ENCODE results near the gene SLC35C1.
"Not testable (repeated sequence)": the region's sequence is repeated elsewhere in the genome, so short reads cannot be mapped to it uniquely, and the experiment has no call there.

SLC35C1 gene

GRCh38 chr11:45788887-45789286 is 16.1 kb upstream of the SLC35C1 start:
- DNase-seq (ENCODE audit: low spot score) = no peak

- DNase-seq (ENCODE audit: low spot score) = no peak
Measured at GRCh38 chr11:45791524-45791923, 13.4 kb upstream of the SLC35C1 start.

- no peak for DNase-seq (ENCODE audit: low spot score)
Measured at GRCh38 chr11:45794169-45794568, 10.8 kb upstream of the SLC35C1 start.

GRCh38 chr11:45795379-45795778 is 9.6 kb upstream of the SLC35C1 start:
- no peak for DNase-seq (ENCODE audit: low spot score)

DNA sequence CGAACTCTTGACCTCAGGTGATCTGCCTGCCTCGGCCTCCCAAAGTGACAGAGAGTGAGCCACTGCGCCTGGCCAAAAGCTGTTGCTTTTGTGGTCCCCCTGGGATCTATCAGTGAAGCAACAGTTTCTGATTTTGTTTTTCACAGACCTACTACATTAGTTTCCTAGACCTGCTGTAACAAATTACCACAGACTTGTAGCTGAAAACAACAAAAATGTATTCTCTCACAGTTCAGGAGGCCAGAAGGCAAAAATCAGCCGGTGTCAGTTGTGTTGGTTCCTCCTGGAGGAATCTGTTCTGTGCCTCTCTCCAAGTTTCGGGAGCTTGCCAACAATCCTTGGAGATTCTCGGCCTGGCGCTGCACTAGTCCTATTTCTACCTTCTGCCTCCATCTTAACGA is 8.5 kb upstream of the SLC35C1 start:
- no peak for DNase-seq (ENCODE audit: low spot score)

DNA sequence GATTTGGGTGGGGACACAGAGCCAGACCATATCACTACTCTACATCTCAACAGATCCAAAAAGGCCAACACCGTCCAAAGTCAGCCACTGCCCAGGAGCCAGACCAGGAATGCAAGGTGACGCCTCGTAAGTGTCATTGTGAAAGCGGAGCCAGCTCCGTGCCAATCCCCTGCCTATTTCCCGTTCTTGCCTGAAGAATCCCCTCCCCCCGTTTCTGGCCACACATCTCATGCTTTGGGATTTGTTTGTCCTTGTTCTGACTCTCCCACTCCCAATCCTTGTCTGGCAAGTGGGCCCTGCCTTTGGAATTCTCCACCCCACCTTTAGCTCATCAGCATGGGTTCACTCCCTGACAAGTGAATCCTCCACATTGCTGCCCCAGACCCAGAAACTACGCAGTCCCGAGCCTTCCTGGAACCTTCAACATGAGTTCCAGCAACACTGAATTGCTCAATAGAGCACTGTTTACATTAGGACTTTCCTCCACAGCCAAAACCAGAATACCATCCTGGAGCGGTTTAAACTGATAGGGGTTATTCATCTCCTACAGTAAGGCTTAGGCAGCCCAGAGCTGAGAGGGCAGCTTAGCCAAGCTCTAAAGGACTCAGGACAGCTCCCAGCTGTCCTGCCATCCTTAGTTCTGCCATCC is 6.0 kb upstream of the SLC35C1 start:
- DNase-seq (ENCODE audit: low spot score) = no peak

- no peak for DNase-seq (ENCODE audit: low spot score)
Measured at GRCh38 chr11:45799562-45799961, 5.4 kb upstream of the SLC35C1 start.

DNA sequence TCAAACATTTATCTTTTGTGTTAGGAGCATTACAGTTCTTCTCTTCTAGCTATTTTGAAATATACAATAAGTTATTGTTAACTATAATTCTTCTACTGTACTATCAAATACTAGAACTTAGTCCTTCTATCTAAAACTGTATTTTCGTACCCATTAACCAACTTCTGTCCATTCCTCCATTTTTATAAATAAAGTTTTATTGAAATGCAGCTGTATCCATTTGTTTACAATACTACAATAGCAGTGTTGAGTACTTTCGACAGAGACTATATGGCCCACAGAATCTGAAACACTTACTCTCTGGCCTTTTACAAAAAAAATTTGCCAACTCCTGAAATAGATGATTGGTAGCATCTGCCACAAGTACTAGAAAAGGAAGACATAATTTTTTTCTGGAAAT is 4.7 kb upstream of the SLC35C1 start:
- no peak for DNase-seq (ENCODE audit: low spot score)

DNA sequence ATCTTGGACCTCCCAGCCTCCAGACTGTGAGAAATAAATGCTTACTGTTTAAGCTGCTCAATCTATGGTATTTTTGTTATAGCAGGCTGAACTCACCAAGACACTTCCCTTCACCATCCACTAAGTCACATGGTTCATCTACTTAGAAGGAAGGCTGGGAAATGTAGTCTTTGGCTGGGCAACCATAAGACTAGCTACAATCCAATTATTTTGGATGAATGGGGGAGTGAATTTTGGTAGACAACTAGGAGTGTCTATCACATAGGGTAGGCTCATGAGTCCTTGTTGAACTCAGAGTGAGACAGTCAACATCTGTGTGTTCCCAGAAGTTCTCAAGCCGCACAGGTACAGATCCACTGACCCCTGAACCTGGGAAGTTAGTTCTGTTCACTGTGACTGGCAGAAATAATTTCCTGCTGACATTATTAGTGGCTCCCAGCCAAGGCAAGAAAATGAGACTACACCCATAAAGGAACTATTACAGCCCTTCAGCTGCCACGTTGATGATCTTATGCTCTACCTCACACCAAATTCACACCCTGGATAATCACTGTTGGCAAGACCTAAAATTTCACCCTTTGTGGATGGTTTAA is 3.1 kb upstream of the SLC35C1 start:
- peak; percentile 47 for DNase-seq (ENCODE audit: low spot score)

- DNase-seq (ENCODE audit: low spot score) = no peak
Measured at GRCh38 chr11:45802531-45803317, 2.2 kb upstream of the SLC35C1 start.

DNA sequence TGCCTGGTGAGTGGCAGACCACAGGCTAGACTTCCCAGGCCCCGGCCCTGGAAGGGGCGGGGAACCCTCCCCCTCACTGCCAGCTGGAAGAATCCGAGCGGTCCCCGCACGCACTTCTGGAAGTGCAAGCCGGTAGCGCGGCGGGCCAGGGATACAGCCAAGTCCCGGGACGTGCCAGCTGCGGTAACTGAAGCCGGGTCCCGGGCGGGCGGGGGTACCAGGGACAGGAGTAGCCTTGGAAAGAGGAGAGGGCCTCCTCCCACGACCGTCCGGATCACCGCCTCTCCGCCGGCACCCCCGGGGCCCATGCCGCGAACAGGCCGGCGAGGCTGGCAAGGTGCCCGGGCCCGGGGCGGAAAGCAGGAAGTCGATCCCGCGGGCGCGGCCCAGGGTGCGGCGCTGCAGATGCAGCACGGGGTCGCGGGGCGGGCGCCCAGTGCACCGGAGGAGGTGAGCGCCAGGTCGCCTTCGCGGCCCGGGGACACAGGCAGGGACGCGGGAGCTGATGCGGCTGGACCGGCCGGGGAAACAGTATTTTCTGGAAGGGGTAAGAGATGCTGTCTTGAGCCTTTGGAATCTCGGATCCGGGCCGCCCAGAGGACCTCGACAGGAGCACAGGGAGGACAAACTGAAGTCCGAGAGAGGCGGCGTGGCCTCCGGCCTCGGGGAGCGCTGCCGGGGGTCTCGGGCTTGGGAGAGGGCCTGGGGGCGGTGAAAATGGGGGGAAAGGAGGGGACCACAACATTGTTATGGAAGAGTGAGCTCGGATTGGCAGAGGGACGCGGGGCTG is 783 bp upstream of the SLC35C1 start:
- peak; percentile 40 for DNase-seq (ENCODE audit: low spot score)

DNA sequence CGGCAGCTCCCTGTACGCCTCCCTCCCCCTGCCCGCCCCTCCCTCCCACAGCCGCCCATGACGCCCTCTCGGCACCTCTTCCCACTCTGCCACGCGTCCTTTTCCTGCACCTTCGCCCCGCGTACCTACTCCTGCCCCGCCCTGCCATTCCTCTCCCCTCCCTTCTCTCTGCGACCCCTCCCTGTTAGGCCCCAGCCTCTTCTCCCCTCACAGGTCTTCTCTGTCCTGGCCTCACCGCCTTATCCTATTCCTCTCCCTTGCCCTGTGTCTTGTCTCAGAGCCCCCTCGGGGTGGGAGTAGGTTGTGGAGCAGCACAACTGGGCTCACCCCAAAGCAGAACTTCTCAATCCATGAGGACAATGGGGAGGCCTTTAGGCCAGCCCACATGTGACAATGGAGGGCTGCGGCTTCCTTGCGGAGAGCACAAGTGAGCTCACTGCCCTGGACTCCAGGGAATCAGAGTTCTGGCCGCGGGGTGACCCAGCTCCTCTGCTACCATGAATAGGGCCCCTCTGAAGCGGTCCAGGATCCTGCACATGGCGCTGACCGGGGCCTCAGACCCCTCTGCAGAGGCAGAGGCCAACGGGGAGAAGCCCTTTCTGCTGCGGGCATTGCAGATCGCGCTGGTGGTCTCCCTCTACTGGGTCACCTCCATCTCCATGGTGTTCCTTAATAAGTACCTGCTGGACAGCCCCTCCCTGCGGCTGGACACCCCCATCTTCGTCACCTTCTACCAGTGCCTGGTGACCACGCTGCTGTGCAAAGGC is 539 bp downstream of the SLC35C1 start:
- DNase-seq (ENCODE audit: low spot score) = no peak

- DNase-seq (ENCODE audit: low spot score) = no peak
Measured at GRCh38 chr11:45806072-45806933, 1.4 kb downstream of the SLC35C1 start.

DNA sequence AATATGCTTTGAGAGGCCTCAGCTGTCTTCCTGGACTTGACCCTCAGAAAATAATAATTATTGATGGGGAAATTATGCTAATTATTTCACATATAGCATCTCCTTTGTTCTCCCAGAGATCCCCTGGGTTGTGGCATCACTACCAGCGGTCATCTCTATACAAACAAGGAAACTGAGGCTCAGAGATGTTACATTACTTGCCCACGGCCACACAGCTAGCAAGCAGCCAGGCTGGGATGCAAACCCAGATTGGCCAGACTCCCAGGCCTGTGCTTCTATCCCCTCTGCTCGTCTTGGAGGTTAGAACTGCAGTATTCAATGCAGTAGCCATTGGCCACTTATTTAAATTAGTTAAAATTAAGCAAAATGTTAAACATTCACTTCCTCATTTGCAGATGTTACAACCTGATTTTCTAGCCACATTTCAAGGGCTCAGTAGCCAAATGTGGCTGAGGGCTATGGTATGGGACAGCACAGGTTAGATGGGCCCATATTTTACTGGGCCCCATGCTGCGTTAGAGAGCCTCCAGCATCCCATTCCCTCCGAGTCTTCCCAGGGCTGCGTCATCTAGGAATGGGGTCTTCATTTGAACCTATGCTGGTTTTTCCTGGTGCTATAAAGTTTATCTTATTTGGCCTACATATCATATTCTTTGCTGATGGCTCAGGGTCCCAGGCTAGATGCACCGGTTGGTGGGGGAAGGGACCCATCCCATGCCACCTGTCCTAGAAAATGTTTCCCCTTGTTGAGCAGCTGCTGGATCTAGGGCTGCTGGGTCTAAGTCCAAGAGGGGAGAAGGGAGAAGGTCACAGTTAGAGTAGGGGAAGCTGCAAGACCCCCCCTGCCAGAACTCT is 2.2 kb downstream of the SLC35C1 start:
- DNase-seq (ENCODE audit: low spot score) = no peak

GRCh38 chr11:45807792-45808238 is 2.9 kb downstream of the SLC35C1 start:
- DNase-seq (ENCODE audit: low spot score) = no peak

DNA sequence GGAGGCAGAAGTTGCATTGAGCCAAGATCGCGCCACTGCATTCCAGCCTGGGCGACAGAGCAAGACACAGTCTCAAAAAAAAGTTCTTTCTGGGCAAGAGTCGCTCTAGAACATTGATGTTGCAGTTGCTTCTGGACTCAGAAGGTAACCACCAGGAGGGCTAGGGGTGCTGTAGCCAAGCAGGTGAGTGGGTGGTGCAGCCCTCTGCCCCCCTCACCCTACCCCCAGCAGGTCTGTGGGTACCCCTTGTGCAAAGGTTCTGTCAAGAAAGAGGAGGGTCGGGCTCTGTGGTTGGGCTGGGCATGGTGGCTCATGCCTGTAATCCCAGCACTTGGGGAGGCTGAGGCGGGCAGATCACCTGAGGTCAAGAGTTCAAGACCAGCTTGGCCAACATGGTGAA is 3.5 kb downstream of the SLC35C1 start:
- not testable (repeated sequence) for DNase-seq (ENCODE audit: low spot score)

DNA sequence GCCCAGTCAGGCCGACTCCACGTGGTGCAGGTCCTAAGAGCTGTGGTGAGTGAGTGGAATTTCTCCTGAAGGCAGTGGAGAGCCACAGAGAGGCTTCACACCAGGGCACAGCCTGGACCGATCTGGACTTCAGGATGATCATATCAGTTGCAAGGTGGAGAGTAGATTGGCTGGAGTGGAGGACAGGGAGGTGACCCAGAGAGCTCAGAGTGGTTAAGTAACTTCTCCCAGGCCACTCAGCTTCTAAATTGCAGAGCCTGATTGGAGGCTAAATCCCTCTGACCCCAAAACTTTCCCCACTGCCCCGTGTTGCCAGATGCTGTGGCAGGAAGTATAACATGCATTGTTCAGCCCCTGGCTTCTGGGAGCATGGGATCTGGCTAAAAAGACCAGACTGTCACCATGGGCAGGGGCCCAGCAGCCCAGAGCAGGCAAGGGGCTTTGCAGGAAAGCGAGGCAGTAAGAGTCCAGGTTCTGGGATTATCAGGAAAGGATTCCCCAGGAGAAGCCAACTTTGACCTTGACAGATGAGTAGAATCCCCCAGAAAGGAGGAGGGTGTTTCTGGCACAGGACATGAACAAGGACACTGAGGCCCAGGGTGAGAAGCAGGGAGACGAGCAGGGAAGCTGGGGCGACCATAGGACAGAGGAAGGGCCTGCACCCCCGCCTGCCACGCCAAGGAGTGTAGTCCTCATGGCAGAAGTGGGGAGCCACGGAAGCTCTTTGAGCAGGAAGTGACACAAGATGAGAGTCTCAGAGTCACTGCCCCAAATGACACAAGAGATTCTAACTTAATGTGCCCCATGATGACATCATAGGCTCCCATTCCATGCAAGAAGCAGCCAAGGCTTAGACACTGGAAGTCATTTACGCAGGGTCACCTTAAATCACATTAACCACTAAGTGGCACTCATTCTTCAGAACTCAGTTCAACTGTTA is 4.8 kb downstream of the SLC35C1 start:
- no peak for DNase-seq (ENCODE audit: low spot score)

- no peak for DNase-seq (ENCODE audit: low spot score)
Measured at GRCh38 chr11:45810431-45811108, 5.6 kb downstream of the SLC35C1 start.

All from hematopoietic multipotent progenitor cell treated with erythropoietin and hydrocortisone succinate and interleukin-3 and kit ligand, for 15 days (in vitro differentiated cells).